GM19035 (cell line): Measurements from ENCODE around the gene CA11.
"Not testable (repeated sequence)": the region's sequence is repeated elsewhere in the genome, so short reads cannot be mapped to it uniquely, and the experiment has no call there.

Experiments
- ATAC-seq: cut with Tn5 transposase; IDR thresholded peaks from one replicate; pipeline ENCODE4 v1.9.1; 2021; ENCODE audit not compliant: unreplicated experiment

CA11 gene

DNA sequence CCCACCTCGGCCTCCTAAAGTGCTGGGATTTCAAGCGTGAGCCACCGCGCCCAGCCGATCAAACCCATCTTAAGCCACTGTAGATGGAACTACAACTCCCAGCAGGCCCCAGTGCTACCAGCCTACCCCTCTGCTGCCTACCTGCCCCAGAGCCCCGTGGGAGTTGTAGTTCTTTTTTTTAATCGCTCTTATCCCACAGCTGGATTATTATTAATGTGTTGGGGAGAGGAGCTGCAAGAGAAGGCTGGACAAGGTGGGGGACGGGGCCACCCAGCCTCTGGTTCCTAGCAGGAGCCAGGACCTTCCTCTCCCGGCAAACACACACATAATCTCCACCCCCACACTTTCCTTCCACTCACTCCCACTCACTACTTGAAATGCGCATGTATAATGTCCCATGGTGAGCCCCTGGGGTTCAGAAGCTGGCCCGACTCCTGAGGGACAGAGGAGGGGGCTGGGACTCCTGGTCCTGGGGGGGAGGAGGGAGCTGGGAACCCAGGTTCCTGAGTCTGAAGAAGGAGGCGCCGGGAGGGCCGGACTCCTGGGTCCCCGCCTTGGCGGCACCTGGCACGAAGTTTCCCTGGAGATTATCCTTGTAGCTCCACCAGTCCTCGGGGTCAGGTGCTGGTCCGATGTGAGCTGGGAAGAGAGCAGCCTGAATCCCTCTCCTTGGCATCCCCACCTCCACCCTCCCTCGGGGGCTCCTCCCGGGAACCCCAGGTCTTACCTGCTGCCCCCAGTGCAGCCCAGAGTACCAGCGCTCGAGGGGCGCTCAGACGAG, 958 bp downstream of the CA11 start:
- ATAC-seq: peak; percentile 55

- no peak for ATAC-seq
Measured at GRCh38 chr19:48644355-48644754, 1.6 kb downstream of the CA11 start.

- no peak for ATAC-seq
Measured at GRCh38 chr19:48642862-48643261, 3.1 kb downstream of the CA11 start.

GRCh38 chr19:48641850-48642249, 4.1 kb downstream of the CA11 start:
- no peak for ATAC-seq

GRCh38 chr19:48639483-48640375, 6.3 kb downstream of the CA11 start:
- ATAC-seq: no peak

- ATAC-seq: no peak
Measured at GRCh38 chr19:48638831-48639381, 7.1 kb downstream of the CA11 start.

- ATAC-seq: peak; percentile 16
Measured at GRCh38 chr19:48637948-48638830, 7.8 kb downstream of the CA11 start.

DNA sequence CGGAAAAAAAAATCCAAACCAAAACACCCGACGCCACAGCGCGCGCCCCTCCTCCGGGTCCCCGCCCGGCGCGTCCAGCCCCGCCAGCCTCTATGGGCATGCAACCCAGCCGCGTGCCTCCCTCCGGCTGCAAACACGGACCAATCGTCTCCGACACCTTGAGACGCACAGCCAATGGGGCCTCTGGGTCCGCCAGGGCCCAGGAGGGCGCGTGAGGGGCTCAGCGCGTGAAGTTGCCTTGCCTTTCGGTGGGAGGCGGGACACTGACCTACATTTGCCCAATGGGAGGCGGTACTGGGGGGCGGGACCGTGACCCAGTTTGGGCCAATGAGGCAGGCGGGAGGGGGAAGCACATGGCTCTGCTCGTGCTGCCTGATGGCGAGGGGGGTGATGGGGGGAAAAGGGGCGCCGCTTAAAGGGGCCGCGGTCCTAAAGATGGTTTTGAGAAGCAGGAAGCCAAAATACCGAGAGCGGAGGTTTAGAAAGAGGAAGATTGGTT, 8.5 kb downstream of the CA11 start:
- peak; percentile 61 for ATAC-seq

- no peak for ATAC-seq
Measured at GRCh38 chr19:48636859-48637448, 9.0 kb downstream of the CA11 start, which contains the start of gene DBP. Gene DBP, minus strand, starts transcription at chr19:48637379. Its CDS starts 385 bp downstream, at chr19:48636994.

GRCh38 chr19:48635966-48636858, 9.8 kb downstream of the CA11 start:
- ATAC-seq: no peak

DNA sequence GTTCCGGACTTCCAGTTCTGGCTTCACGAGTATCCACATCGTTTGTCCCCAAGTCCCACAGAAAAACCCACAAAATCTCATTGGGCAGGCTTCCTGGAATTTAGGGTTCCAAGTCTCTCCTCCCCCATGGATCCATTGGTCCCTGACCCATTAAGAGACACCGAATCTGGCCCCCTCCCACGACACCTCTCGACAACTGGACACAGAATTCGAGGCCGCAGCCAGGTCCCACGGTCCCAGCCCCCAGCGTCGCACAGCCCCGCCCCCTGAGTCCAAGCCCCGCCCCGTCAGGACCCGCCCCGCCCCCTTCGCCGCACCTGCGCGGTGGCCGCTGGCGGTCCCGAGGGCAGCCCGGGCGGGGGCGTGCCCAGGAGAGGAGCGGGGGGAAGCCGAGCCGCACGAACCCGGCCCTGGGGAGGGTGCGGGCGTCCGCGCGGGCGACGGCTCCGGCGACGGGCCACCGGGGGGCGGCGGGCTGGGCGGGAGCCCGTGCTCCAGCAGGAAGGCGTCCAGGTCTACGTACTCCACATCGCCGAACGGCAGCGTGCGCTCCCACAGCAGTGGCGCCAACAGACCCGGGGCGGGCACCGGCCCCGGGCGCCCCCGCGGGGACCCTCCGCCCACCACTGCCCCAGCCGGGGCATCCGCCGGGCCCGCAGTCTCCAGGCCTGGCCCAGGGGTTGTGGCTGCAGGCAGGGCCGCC, 10.6 kb downstream of the CA11 start:
- peak; percentile 10 for ATAC-seq

- peak; percentile 33 for ATAC-seq
Measured at GRCh38 chr19:48634424-48635262, 11.3 kb downstream of the CA11 start.

DNA sequence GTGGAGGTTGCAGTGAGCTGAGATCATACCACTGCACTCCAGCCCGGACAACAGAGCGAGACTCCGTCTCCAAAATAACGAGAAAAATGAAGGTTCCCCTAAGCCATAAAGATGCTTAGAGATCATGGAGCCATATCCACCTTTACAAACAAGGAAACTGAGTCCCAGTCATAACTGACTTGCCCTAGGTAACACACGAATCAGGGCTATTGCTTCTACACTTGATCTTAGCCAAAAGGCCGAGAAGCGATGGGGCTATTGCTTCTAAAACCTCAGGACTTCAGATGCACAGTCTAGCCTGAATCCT, 12.0 kb downstream of the CA11 start:
- ATAC-seq: no peak

GRCh38 chr19:48633148-48634035, 12.6 kb downstream of the CA11 start:
- ATAC-seq: no peak

DNA sequence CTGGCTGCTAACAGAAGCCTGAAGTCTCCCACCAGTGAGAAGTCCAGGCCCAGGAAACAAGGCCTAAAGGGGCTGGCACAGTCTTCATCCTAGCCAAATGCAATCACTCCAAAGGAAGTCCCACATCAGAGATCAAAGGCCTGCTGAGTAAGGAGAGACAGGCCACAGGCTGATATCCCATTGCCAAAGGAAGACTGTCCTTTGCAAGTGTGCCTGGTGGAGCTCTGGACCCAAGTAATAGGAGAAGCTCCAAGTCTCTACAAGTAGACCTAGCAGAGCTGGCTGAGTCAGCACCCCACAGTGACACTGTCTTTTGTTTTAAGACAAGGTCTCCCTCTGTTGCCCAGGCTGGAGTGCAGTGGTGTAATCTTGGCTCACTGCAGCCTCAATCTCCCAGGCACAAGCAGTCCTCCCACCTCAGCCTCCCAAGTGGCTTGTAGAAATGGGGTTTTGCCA, 13.3 kb downstream of the CA11 start:
- ATAC-seq: no peak

DNA sequence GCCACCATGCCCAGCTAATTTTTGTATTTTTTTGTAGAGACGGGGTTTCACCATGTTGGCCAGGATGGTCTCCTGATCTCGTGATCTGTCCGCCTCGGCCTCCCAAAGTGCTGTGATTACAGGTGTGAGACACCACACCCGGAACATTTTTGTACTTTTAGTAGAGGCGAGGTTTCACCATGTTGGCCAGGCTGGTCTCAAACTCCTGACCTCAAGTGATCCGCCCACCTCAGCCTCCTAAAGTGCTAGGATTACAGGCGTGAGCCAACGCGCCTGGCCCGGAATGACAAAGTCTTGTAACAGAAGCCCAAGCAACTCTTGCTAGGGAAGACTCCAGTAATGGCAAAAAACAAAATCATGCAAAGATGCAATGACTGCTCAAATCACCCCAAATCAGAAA, 13.7 kb downstream of the CA11 start:
- ATAC-seq: not testable (repeated sequence)

- no peak for ATAC-seq
Measured at GRCh38 chr19:48631225-48631624, 14.8 kb downstream of the CA11 start.
